Panc1 (cell line): ENCODE measurements around the gene SLC22A7.

Source experiments
- POLR2AphosphoS5 ChIP-seq: IDR thresholded peaks from 2 replicates; pipeline ENCODE4 v1.6.1; 2012; ENCODE audit warnings: mild to moderate bottlenecking, low read depth, low read length, moderate library complexity
- TCF7L2 ChIP-seq: IDR thresholded peaks from 2 replicates; pipeline ENCODE4 v1.6.1; 2011; ENCODE audit warnings: mild to moderate bottlenecking, low read depth, low read length, inconsistent platforms
- TF ChIP-seq, protein P1 (sequence below): fragments of 450-650 bp; IDR thresholded peaks from 2 replicates; pipeline ENCODE4 v1.5.1; 2017; ENCODE audit warnings: mild to moderate bottlenecking

DNA sequence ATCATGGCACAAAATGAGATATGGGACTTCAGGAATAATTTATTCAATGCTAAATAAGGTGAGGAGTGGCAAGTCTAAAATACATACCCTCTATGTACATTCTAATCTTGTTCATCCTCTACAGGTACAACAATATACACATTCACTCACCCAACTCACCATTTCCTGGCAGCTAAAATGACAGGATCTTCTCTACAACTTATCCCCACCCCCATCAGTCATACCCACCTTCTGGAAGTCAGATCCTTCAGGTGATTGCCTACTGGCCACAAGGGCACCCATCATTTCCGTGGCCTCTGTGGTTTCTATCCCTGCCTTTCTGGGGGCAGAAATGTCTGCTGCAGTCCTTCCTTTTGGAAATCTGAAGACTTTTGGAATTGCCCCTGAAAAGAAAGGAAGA, 33.4 kb downstream of the SLC22A7 start:
- TF ChIP-seq, protein P1, sequence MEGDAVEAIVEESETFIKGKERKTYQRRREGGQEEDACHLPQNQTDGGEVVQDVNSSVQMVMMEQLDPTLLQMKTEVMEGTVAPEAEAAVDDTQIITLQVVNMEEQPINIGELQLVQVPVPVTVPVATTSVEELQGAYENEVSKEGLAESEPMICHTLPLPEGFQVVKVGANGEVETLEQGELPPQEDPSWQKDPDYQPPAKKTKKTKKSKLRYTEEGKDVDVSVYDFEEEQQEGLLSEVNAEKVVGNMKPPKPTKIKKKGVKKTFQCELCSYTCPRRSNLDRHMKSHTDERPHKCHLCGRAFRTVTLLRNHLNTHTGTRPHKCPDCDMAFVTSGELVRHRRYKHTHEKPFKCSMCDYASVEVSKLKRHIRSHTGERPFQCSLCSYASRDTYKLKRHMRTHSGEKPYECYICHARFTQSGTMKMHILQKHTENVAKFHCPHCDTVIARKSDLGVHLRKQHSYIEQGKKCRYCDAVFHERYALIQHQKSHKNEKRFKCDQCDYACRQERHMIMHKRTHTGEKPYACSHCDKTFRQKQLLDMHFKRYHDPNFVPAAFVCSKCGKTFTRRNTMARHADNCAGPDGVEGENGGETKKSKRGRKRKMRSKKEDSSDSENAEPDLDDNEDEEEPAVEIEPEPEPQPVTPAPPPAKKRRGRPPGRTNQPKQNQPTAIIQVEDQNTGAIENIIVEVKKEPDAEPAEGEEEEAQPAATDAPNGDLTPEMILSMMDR, result no peak
- TF ChIP-seq POLR2AphosphoS5, result no peak
- TF ChIP-seq TCF7L2, result no peak
